Measurements from ENCODE around the gene CXCL17. TPM values are rescaled to one million over a fixed set of nuclear protein-coding genes. Genes with fewer than 3 reads are reported as not detected.

Gene CXCL17
- total RNA-seq, 1 experiment from 2014 or later, result 1.1 TPM

- Mint-ChIP-seq H3K36me3 (ENCODE audit: insufficient read depth, unreplicated experiment) (no peaks in the 10 kb centered on the region), H3K27me3 (ENCODE audit: insufficient read depth, unreplicated experiment) (no peaks in the 10 kb centered on the region), H3K4me3 (ENCODE audit: unreplicated experiment) (no peak overlapping the region), H3K27ac (ENCODE audit: unreplicated experiment) (no peak overlapping the region), H3K4me1 (ENCODE audit: low read depth, unreplicated experiment) (peaks cover 27% of the 10 kb centered on the region), H3K9me3 (ENCODE audit: unreplicated experiment) (no peaks in the 10 kb centered on the region)
- ChIA-PET POLR2A (no interaction called here), CTCF (no interaction called here)
- H3K4me3 ChIP-seq (ENCODE audit: low read depth, low read length), result no peak overlapping the region
- DNase-seq, result no peak
- no TSS peak for BruUV-seq (replicated peaks)
- no peaks in the 10 kb centered on the region; the same call in 1 of the 2 replicates for H3K9me3 ChIP-seq
- H3K27me3 ChIP-seq (replicated peaks; ENCODE audit: control insufficient read depth, insufficient read depth, low read length), result no peaks in the 10 kb centered on the region
- H3K36me3 ChIP-seq (ENCODE audit: control insufficient read depth, insufficient read depth, low read length), result no peaks in the 10 kb centered on the region
- peaks cover 30% of the 10 kb centered on the region for H3K4me1 ChIP-seq
- TF ChIP-seq CTCF (IDR thresholded peaks at IDR 0.05; ENCODE audit: insufficient read depth in 1 of 2, low read depth in 1 of 2, low read length in 1 of 2, severe bottlenecking in 1 of 2, unreplicated experiment in 1 of 2), result no peak
- intact Hi-C loops (cut with micrococcal nuclease; ENCODE audit: unreplicated experiment), result no loop called here
Observed at GRCh38 chr19:42479736-42480135, 37.0 kb upstream of the CXCL17 start.

DNA sequence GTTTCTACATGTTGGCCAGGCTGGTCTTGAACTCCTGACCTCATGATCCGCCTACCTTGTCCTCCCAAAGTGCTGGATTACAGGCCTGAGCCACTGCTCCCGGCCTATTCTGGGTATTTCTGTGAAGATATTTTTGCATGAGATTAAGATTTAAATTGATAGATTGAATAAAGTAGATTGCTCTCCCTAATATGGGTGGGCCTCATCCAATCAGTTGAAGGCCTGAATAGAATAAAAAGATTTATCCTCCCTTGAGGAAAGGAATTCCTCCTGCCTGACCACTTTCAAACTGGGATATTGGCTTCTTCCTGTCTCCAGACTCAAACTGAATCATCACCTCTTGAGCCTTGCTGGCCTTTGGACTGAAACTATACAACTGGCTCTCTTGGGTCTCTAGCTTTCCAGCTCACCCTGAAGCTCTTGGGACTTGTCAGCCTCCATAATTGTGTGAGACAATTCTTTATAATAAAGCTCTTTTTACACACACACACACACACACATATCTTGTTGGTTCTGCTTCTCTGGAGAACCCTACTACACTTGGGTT, 36.1 kb upstream of the CXCL17 start:
- TF ChIP-seq CTCF (IDR thresholded peaks at IDR 0.05; ENCODE audit: insufficient read depth in 1 of 2, low read depth in 1 of 2, low read length in 1 of 2, severe bottlenecking in 1 of 2, unreplicated experiment in 1 of 2), result no peak
- no TSS peak for BruUV-seq (replicated peaks)
- Histone ChIP-seq H3K27me3 (replicated peaks; ENCODE audit: control insufficient read depth, insufficient read depth, low read length) (no peaks in the 10 kb centered on the region), H3K36me3 (ENCODE audit: control insufficient read depth, insufficient read depth, low read length) (no peaks in the 10 kb centered on the region), H3K4me1 (peaks cover 25% of the 10 kb centered on the region), H3K4me3 (ENCODE audit: low read depth, low read length) (no peak overlapping the region), H3K9me3 (no peaks in the 10 kb centered on the region; the same call in 1 of the 2 replicates)
- CTCF ChIA-PET, result interaction anchor here (1.3 kb wide), 1 partner anchor 50 kb away, joined by 6 read pairs; the partner anchor contains the start of gene CEACAM1
- Mint-ChIP-seq H3K4me1 (ENCODE audit: low read depth, unreplicated experiment) (peaks cover 21% of the 10 kb centered on the region), H3K9me3 (ENCODE audit: unreplicated experiment) (no peaks in the 10 kb centered on the region), H3K27me3 (ENCODE audit: insufficient read depth, unreplicated experiment) (no peaks in the 10 kb centered on the region), H3K4me3 (ENCODE audit: unreplicated experiment) (no peak overlapping the region), H3K27ac (ENCODE audit: unreplicated experiment) (no peak overlapping the region), H3K36me3 (ENCODE audit: insufficient read depth, unreplicated experiment) (no peaks in the 10 kb centered on the region)
- no peak for DNase-seq
- POLR2A ChIA-PET, result no interaction called here
- intact Hi-C loops (cut with micrococcal nuclease; ENCODE audit: unreplicated experiment), result no loop called here

GRCh38 chr19:42477933-42478332, 35.2 kb upstream of the CXCL17 start:
- no peak for TF ChIP-seq CTCF (IDR thresholded peaks at IDR 0.05; ENCODE audit: insufficient read depth in 1 of 2, low read depth in 1 of 2, low read length in 1 of 2, severe bottlenecking in 1 of 2, unreplicated experiment in 1 of 2)
- Histone ChIP-seq H3K4me3 (ENCODE audit: low read depth, low read length) (no peak overlapping the region), H3K9me3 (no peaks in the 10 kb centered on the region; the same call in 1 of the 2 replicates), H3K27me3 (replicated peaks; ENCODE audit: control insufficient read depth, insufficient read depth, low read length) (no peaks in the 10 kb centered on the region), H3K4me1 (peaks cover 23% of the 10 kb centered on the region), H3K36me3 (ENCODE audit: control insufficient read depth, insufficient read depth, low read length) (no peaks in the 10 kb centered on the region)
- ChIA-PET CTCF (interaction anchor here (0.7 kb wide), 1 partner anchor 28 kb away, joined by 4 read pairs; no protein-coding TSS in a partner anchor), POLR2A (no interaction called here)
- Mint-ChIP-seq H3K27me3 (ENCODE audit: insufficient read depth, unreplicated experiment) (no peaks in the 10 kb centered on the region), H3K4me3 (ENCODE audit: unreplicated experiment) (no peak overlapping the region), H3K4me1 (ENCODE audit: low read depth, unreplicated experiment) (peaks cover 16% of the 10 kb centered on the region), H3K27ac (ENCODE audit: unreplicated experiment) (no peak overlapping the region), H3K9me3 (ENCODE audit: unreplicated experiment) (no peaks in the 10 kb centered on the region), H3K36me3 (ENCODE audit: insufficient read depth, unreplicated experiment) (no peaks in the 10 kb centered on the region)
- no peak for DNase-seq
- no TSS peak for BruUV-seq (replicated peaks)
- intact Hi-C loops (cut with micrococcal nuclease; ENCODE audit: unreplicated experiment), result no loop called here

Data from Caco-2 (cell line).